ENCODE data around the gene ARSB.

ARSB gene

DNA sequence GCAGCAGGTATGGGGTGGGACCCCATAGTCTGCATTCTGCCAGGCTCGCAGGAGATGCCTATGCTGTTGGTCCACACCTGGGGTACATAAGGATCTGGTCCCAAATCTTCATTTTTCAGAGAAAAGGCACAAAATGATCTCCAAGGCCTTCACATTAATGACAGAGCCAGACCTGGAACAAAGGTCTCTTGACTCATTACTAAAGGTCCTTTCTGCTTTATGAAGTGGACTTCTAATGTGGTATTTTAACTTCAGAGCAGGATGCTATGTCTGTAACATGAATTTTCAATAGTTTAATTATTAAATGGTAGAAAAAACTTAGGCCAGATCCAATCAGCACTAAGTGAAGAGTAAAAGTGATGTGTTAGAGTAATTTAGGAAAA lies 46.4 kb upstream of the ARSB start:
- no peak for TF ChIP-seq EZH2phosphoT487 (IDR thresholded peaks at IDR 0.05; ENCODE audit: borderline replicate concordance, low read length)
- TF ChIP-seq, protein P1, sequence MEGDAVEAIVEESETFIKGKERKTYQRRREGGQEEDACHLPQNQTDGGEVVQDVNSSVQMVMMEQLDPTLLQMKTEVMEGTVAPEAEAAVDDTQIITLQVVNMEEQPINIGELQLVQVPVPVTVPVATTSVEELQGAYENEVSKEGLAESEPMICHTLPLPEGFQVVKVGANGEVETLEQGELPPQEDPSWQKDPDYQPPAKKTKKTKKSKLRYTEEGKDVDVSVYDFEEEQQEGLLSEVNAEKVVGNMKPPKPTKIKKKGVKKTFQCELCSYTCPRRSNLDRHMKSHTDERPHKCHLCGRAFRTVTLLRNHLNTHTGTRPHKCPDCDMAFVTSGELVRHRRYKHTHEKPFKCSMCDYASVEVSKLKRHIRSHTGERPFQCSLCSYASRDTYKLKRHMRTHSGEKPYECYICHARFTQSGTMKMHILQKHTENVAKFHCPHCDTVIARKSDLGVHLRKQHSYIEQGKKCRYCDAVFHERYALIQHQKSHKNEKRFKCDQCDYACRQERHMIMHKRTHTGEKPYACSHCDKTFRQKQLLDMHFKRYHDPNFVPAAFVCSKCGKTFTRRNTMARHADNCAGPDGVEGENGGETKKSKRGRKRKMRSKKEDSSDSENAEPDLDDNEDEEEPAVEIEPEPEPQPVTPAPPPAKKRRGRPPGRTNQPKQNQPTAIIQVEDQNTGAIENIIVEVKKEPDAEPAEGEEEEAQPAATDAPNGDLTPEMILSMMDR (IDR thresholded peaks at IDR 0.05; ENCODE audit: low read depth, low read length, poor library complexity, severe bottlenecking): no peak
- no peaks in the 10 kb centered on the region for H3F3A ChIP-seq (ENCODE audit: control insufficient read depth, insufficient read depth)
- H3K27ac ChIP-seq (ENCODE audit: low read depth, low read length): no peak overlapping the region
- H3K36me3 ChIP-seq (ENCODE audit: control insufficient read depth, low read length): no peaks in the 10 kb centered on the region
- no peaks in the 10 kb centered on the region for H4K20me1 ChIP-seq (ENCODE audit: control insufficient read depth, insufficient read depth, low read depth, low read length)
- H3K9me2 ChIP-seq (replicated peaks; ENCODE audit: control insufficient read depth, low read length): no peaks in the 10 kb centered on the region
- H3K9me3 ChIP-seq (ENCODE audit: control insufficient read depth, insufficient read depth, low read length): no peaks in the 10 kb centered on the region
- H3K27me3 ChIP-seq (ENCODE audit: control insufficient read depth, low read length): peaks cover 15% of the 10 kb centered on the region
- H3K4me1 ChIP-seq (ENCODE audit: control insufficient read depth, low read length): no peaks in the 10 kb centered on the region
- H3K79me2 ChIP-seq (ENCODE audit: control insufficient read depth, low read length): no peaks in the 10 kb centered on the region
- no peak overlapping the region for H3K4me2 ChIP-seq (ENCODE audit: low read length)
- H3K4me3 ChIP-seq (ENCODE audit: low read length): no peak overlapping the region

DNA sequence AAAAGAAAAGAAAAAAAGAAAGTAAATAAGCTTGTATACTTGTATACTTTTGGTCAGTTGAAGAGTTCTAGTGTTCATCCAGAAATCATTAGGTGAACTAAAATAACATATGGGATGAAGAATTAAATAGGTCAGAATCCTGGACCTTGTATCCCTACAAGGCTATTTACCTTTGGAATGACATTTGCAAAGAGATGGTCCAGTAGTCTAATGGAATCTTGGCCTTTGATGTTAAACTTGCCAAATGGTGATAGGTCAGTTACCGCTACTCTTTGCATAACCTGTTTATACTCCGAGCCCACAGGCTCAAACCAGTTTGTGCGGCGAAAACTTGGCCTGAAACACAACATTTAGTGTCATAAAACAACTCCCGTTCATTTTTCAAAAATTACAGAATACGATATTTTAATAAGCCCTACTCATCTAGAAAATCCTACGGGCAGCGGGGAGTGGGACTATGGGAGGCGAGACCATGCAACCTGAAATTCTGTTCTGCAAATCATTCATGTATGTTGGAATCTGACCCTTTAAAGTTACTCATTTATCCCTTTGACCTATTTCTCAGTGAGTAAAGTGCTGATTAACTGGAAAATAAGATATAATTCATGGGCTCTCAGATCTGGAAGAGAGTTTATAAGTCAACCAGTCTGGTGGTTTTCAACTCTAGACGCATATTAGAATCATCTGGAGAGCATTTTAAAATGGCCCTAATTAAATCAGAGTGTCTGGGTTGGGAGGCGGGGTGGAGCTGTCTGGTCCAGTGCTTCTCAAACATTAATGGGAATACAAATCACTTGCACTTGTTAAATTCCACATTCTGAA lies 45.8 kb upstream of the ARSB start:
- Histone ChIP-seq H3K79me2 (ENCODE audit: control insufficient read depth, low read length) (no peaks in the 10 kb centered on the region), H4K20me1 (ENCODE audit: control insufficient read depth, insufficient read depth, low read depth, low read length) (no peaks in the 10 kb centered on the region), H3K4me1 (ENCODE audit: control insufficient read depth, low read length) (no peaks in the 10 kb centered on the region), H3K27ac (ENCODE audit: low read depth, low read length) (no peak overlapping the region), H3K4me2 (ENCODE audit: low read length) (no peak overlapping the region), H3K4me3 (ENCODE audit: low read length) (no peak overlapping the region), H3K27me3 (ENCODE audit: control insufficient read depth, low read length) (peaks cover 17% of the 10 kb centered on the region), H3K9me3 (ENCODE audit: control insufficient read depth, insufficient read depth, low read length) (no peaks in the 10 kb centered on the region), H3F3A (ENCODE audit: control insufficient read depth, insufficient read depth) (no peaks in the 10 kb centered on the region), H3K36me3 (ENCODE audit: control insufficient read depth, low read length) (no peaks in the 10 kb centered on the region), H3K9me2 (replicated peaks; ENCODE audit: control insufficient read depth, low read length) (no peaks in the 10 kb centered on the region)
- TF ChIP-seq, protein P1 (IDR thresholded peaks at IDR 0.05; ENCODE audit: low read depth, low read length, poor library complexity, severe bottlenecking): no peak
- no peak for TF ChIP-seq EZH2phosphoT487 (IDR thresholded peaks at IDR 0.05; ENCODE audit: borderline replicate concordance, low read length)

DNA sequence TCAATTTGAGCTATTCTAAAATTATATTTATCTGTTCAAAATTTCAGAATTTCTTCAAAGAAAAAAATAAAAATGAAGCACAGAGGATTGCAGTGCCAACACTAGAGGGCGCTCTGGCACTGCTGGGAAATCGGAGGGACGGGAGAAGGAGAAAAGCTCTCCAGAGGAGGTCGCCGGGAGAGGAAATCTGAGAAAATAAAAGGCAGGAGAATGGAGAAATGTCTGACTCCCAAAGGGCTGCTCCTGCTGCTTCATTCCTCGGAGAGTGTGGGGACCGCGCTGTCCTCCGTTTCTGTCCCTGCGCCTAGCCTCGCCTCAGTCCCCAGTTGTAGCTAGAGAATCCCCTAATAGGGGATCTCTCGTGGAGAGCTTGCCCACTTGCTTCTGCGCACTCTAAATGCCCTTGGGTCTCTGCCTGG lies 40.0 kb upstream of the ARSB start:
- H3K27ac ChIP-seq (ENCODE audit: low read depth, low read length): no peak overlapping the region
- no peaks in the 10 kb centered on the region for H3K9me2 ChIP-seq (replicated peaks; ENCODE audit: control insufficient read depth, low read length)
- no peak for TF ChIP-seq EZH2phosphoT487 (IDR thresholded peaks at IDR 0.05; ENCODE audit: borderline replicate concordance, low read length)
- TF ChIP-seq, protein P1 (IDR thresholded peaks at IDR 0.05; ENCODE audit: low read depth, low read length, poor library complexity, severe bottlenecking): peak; percentile 85
- no peaks in the 10 kb centered on the region for H3K36me3 ChIP-seq (ENCODE audit: control insufficient read depth, low read length)
- no peaks in the 10 kb centered on the region for H3F3A ChIP-seq (ENCODE audit: control insufficient read depth, insufficient read depth)
- peaks cover 40% of the 10 kb centered on the region for H3K27me3 ChIP-seq (ENCODE audit: control insufficient read depth, low read length)
- 0 out of 2 replicates have a peak, but pooled peaks cover 3% of the 10 kb centered on the region for H3K4me1 ChIP-seq (ENCODE audit: control insufficient read depth, low read length)
- 0 out of 2 replicates have a peak overlapping the region, but pooled peaks have one; percentile 16 for H3K4me3 ChIP-seq (ENCODE audit: low read length)
- H4K20me1 ChIP-seq (ENCODE audit: control insufficient read depth, insufficient read depth, low read depth, low read length): no peaks in the 10 kb centered on the region
- no peaks in the 10 kb centered on the region for H3K9me3 ChIP-seq (ENCODE audit: control insufficient read depth, insufficient read depth, low read length)
- H3K79me2 ChIP-seq (ENCODE audit: control insufficient read depth, low read length): no peaks in the 10 kb centered on the region
- peak overlapping the region; percentile 35; the same call in 1 of the 2 replicates for H3K4me2 ChIP-seq (ENCODE audit: low read length)
